OCI-LY3 (cell line): Measurements from ENCODE around the gene ACOX1.
"Not testable (repeated sequence)": the region's sequence is repeated elsewhere in the genome, so short reads cannot be mapped to it uniquely, and the experiment has no call there.

Experiments
- H2AFZ ChIP-seq: fragments of 200-600, 300-600 bp; shearing (Covaris generic); 2 replicates; pipeline ENCODE4 v1.6.0; 2014; ENCODE audit warnings: antibody characterized with exemption, low read depth, low read length
- H3K27ac ChIP-seq: fragments of 200-600, 300-600 bp; sonication (generic); 2 replicates; pipeline ENCODE4 v1.5.1; 2014; ENCODE audit warnings: mild to moderate bottlenecking, low read length, moderate library complexity, mixed read lengths
- H3K27me3 ChIP-seq: fragments of 200-600, 300-600 bp; sonication (generic); 2 replicates; pipeline ENCODE4 v1.6.1; 2014; ENCODE audit warnings: low read depth, low read length, mixed read lengths
- H3K36me3 ChIP-seq: fragments of 200-600, 300-600 bp; sonication (generic); replicated peaks from 2 replicates; pipeline ENCODE3; 2014; ENCODE audit warnings: low read depth, low read length, mixed read lengths
- H3K4me1 ChIP-seq: fragments of 300-600, 200-600 bp; sonication (generic); 2 replicates; pipeline ENCODE4 v1.6.1; 2014; ENCODE audit warnings: low read length, mixed read lengths
- H3K4me2 ChIP-seq: fragments of 200-600, 300-600 bp; sonication (generic); 2 replicates; pipeline ENCODE4 v1.6.1; 2014; ENCODE audit warnings: low read length, mixed read lengths
- H3K4me3 ChIP-seq: fragments of 300-600, 200-600 bp; sonication (generic); 2 replicates; pipeline ENCODE4 v1.5.1; 2014; ENCODE audit warnings: antibody characterized with exemption, mild to moderate bottlenecking, low read length, moderate library complexity
- H3K79me2 ChIP-seq: fragments of 300-600, 200-600 bp; shearing (Covaris generic); 2 replicates; pipeline ENCODE4 v1.6.1; 2014; ENCODE audit warnings: mild to moderate bottlenecking, low read length, mixed read lengths
- H3K9ac ChIP-seq: fragments of 300-600, 200-600 bp; shearing (Covaris generic); 2 replicates; pipeline ENCODE4 v1.6.0; 2014; ENCODE audit warnings: mild to moderate bottlenecking, low read length, moderate library complexity
- H3K9me3 ChIP-seq: fragments of 200-600, 300-600 bp; shearing (Covaris generic); 2 replicates; pipeline ENCODE4 v1.6.1; 2014; ENCODE audit warnings: low read length, mixed read lengths; ENCODE audit not compliant: insufficient read depth
- H4K20me1 ChIP-seq: fragments of 200-600, 300-600 bp; sonication (generic); 2 replicates; pipeline ENCODE4 v1.6.1; 2016; ENCODE audit warnings: low read length, mixed read lengths; ENCODE audit not compliant: insufficient read depth
- EZH2phosphoT487 ChIP-seq: fragments of 200-600 bp; shearing (Covaris generic); IDR thresholded peaks from 2 replicates; pipeline ENCODE4 v1.6.1; 2018; ENCODE audit warnings: antibody characterized with exemption, mixed run types, low read depth
- TF ChIP-seq, protein P1 (sequence below): fragments of 200-600, 300-600 bp; sonication (generic); IDR thresholded peaks from 2 replicates; pipeline ENCODE4 v1.5.1; 2014; ENCODE audit warnings: antibody characterized with exemption, low read length, low read depth

Gene ACOX1

DNA sequence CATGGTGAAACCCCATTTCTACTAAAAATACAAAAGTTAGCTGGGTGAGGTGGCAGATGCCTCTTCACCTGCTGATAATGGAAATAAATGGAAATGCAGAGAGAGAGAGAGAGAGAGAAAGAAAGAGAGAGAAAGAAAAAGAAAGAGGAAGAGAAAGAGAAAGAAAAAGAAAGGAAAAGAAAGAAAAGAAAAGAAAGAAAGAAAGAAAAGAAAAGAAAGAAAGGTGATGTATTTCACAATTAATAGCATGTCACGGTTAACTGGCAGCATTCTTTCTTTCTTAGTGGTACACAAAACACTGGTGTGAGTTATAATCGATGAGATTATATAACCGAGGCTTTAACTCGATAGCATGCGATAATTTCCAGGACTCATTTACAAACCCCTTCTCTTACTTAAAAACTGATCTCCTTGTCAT lies 3.2 kb downstream of the ACOX1 start:
- no peaks in the 10 kb centered on the region for H3K27me3 ChIP-seq
- no peak overlapping the region for H2AFZ ChIP-seq
- no peak overlapping the region for H3K4me2 ChIP-seq
- peaks cover 9% of the 10 kb centered on the region for H3K4me1 ChIP-seq
- H3K9ac ChIP-seq, result no peak overlapping the region
- no peaks in the 10 kb centered on the region for H3K9me3 ChIP-seq
- H3K4me3 ChIP-seq, result no peak overlapping the region
- H3K36me3 ChIP-seq, result no peaks in the 10 kb centered on the region
- no peaks in the 10 kb centered on the region for H4K20me1 ChIP-seq
- TF ChIP-seq EZH2phosphoT487, result no peak
- TF ChIP-seq, protein P1, sequence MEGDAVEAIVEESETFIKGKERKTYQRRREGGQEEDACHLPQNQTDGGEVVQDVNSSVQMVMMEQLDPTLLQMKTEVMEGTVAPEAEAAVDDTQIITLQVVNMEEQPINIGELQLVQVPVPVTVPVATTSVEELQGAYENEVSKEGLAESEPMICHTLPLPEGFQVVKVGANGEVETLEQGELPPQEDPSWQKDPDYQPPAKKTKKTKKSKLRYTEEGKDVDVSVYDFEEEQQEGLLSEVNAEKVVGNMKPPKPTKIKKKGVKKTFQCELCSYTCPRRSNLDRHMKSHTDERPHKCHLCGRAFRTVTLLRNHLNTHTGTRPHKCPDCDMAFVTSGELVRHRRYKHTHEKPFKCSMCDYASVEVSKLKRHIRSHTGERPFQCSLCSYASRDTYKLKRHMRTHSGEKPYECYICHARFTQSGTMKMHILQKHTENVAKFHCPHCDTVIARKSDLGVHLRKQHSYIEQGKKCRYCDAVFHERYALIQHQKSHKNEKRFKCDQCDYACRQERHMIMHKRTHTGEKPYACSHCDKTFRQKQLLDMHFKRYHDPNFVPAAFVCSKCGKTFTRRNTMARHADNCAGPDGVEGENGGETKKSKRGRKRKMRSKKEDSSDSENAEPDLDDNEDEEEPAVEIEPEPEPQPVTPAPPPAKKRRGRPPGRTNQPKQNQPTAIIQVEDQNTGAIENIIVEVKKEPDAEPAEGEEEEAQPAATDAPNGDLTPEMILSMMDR, result no peak
- peaks cover 9% of the 10 kb centered on the region for H3K79me2 ChIP-seq
- H3K27ac ChIP-seq, result no peak overlapping the region

DNA sequence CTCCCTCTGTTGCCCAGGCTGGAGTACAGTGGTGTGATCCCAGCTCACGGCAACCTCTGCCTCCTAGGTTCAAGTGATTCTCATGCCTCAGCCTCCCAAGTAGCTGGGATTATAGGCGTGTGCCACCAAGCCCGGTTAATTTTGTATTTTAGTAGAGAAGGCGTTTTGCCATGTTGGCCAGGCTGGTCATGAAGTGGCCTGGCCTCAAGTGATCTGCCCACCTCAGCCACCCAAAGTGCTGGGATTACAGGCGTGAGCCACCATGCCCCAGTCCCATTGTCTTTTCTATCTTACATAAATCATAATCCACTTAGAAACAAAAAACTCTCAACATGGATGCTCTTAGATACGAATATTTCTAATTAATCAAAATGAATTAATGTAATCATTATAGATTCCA lies 3.8 kb downstream of the ACOX1 start:
- H3K4me3 ChIP-seq, H4K20me1 ChIP-seq, H3K4me2 ChIP-seq, H3K4me1 ChIP-seq, H3K9ac ChIP-seq, H3K27ac ChIP-seq, H3K27me3 ChIP-seq, H3K36me3 ChIP-seq, H3K79me2 ChIP-seq, H2AFZ ChIP-seq, H3K9me3 ChIP-seq: not testable (repeated sequence)

DNA sequence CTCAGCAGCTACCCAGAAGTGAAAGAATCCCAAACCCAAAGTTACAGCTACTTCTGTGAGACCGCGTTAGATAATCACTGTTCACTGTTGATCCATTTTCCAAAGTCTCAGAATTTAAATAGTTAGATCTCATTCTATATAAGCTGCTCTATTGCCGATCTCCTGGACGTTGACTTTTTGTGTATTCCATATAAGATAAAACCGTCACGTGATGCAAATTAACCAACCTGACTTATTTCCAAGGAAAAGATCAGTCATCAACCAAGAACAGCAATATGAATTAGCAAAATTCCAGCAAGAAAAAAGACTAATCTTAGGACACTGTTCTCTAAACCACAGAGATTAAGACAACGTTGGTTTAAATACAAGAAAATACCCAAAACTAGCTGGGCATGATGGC lies 8.3 kb downstream of the ACOX1 start:
- Histone ChIP-seq H3K4me2 (no peak overlapping the region), H4K20me1 (no peaks in the 10 kb centered on the region), H3K27ac (no peak overlapping the region), H3K36me3 (no peaks in the 10 kb centered on the region), H3K4me1 (no peaks in the 10 kb centered on the region), H3K4me3 (no peak overlapping the region), H3K79me2 (no peaks in the 10 kb centered on the region), H3K9ac (no peak overlapping the region), H3K9me3 (no peaks in the 10 kb centered on the region), H3K27me3 (no peaks in the 10 kb centered on the region), H2AFZ (no peak overlapping the region)
- TF ChIP-seq EZH2phosphoT487, result no peak
- TF ChIP-seq, protein P1, result no peak

DNA sequence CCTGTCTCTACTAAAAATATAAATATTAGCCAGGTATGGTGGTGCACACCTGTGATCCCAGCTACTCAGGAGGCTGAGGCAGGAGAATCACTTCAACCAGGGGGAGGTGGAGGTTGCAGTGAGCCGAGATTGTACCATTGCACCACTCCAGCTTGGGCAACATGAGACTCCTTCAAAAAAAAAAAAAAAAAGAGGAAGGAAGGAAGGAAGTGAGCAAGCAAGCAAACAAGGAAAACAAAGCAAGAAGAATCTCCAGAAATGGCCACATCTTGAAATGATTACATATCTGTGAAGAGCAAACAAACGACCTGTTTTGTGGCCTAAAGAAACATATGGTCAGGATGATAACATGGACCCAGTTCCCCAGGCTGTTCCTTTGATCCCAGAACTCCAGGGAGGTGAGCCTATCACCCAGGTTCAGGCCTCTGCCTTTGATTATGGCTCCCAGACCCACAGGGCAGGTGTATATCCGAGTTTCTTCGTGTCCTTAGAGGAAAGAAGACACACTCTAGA lies 8.9 kb downstream of the ACOX1 start:
- Histone ChIP-seq H3K4me2 (no peak overlapping the region), H3K79me2 (no peaks in the 10 kb centered on the region), H3K36me3 (no peaks in the 10 kb centered on the region), H3K27ac (no peak overlapping the region), H3K27me3 (no peaks in the 10 kb centered on the region), H4K20me1 (no peaks in the 10 kb centered on the region), H3K9ac (no peak overlapping the region), H2AFZ (no peak overlapping the region), H3K4me3 (no peak overlapping the region), H3K9me3 (no peaks in the 10 kb centered on the region), H3K4me1 (no peaks in the 10 kb centered on the region)
- TF ChIP-seq, protein P1, result no peak
- no peak for TF ChIP-seq EZH2phosphoT487

DNA sequence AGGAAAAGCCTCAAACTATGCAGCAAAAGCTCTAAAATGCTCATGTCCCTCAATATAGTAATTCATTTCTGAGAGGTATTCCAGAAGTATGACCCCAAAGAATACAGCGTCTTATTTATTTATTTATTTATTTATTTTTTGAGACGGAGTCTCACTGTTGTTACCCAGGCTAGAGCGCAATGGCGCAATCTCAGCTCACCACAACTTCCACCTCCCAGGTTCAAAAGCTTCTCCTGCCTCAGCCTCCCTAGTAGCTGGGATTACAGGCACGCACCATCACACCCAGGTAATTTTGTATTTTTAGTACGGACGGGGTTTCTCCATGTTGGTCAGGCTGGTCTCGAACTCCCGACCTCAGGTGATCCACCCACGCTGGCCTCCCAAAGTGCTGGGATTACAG lies 9.9 kb downstream of the ACOX1 start:
- H3K4me2 ChIP-seq, H3K36me3 ChIP-seq, H3K9me3 ChIP-seq, H3K27me3 ChIP-seq, H3K4me1 ChIP-seq, H3K4me3 ChIP-seq, H3K27ac ChIP-seq, H3K79me2 ChIP-seq, H2AFZ ChIP-seq, H3K9ac ChIP-seq, H4K20me1 ChIP-seq: not testable (repeated sequence)
